ENCODE data around the gene PLEKHM2.

Gene PLEKHM2

GRCh38 chr1:15762546-15762945 lies 78.4 kb downstream of the PLEKHM2 start:
- no peak for DNase-seq

- peak in 1 of 2 experiments; percentile 37 for DNase-seq
These were observed 80.2 kb downstream of the PLEKHM2 start for GRCh38 chr1:15764269-15764764.

GRCh38 chr1:15764890-15765289 lies 80.8 kb downstream of the PLEKHM2 start:
- no peak for DNase-seq

GRCh38 chr1:15765495-15766194 lies 81.5 kb downstream of the PLEKHM2 start:
- DNase-seq, result peak in 1 of 2 experiments; percentile 61

- no peak for DNase-seq
These were observed 83.8 kb downstream of the PLEKHM2 start for GRCh38 chr1:15767941-15768340.

GRCh38 chr1:15768388-15768787 lies 84.3 kb downstream of the PLEKHM2 start:
- no peak for DNase-seq

GRCh38 chr1:15770313-15770962 lies 86.3 kb downstream of the PLEKHM2 start:
- DNase-seq, result no peak

GRCh38 chr1:15771836-15772515 lies 87.9 kb downstream of the PLEKHM2 start:
- no peak for DNase-seq

GRCh38 chr1:15775706-15776105 lies 91.6 kb downstream of the PLEKHM2 start:
- DNase-seq, result no peak

GRCh38 chr1:15777909-15778707 lies 94.0 kb downstream of the PLEKHM2 start:
- no peak for DNase-seq
